Measurements from ENCODE around the gene ZFP36L1. TPM values are rescaled to one million over a fixed set of nuclear protein-coding genes. Genes with fewer than 3 reads are reported as not detected.

The ZFP36L1 gene
- polyA plus RNA-seq, 1 donor from 2014 or later: 0.48 TPM

DNA sequence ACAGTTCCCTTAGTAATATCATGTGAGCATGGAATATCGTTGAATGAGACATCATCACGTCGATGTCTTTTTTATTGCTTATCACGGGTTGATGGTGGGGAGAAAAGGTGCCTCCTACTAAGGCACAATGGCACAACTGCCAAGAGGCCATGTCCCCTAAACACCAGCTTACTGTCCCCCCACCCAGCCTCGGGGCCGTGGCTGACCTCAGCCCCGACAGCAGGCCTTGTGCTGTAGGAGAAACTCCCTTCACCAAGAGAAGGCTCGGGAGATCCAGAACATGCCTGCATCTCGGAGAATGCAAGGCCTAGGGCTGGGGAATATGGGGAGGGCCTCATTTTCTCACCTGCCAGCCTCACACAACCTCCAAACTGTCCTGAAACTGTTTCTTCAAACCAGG lies 22.8 kb downstream of the ZFP36L1 start:
- Histone ChIP-seq H3K4me2 (ENCODE audit: low read length) (no peak overlapping the region), H3K27ac (ENCODE audit: low read length) (no peak overlapping the region), H3K9me2 (ENCODE audit: insufficient read depth, low read length) (no peaks in the 10 kb centered on the region), H3F3A (ENCODE audit: insufficient read depth, low read length, poor library complexity, severe bottlenecking) (no peaks in the 10 kb centered on the region), H3K4me3 (ENCODE audit: low read length) (no peak overlapping the region), H3K36me3 (ENCODE audit: insufficient read depth, low read length) (no peaks in the 10 kb centered on the region), H2AFZ (ENCODE audit: low read depth, low read length) (no peak overlapping the region), H4K20me1 (ENCODE audit: insufficient read depth) (no peaks in the 10 kb centered on the region), H3K9ac (ENCODE audit: low read length) (no peak overlapping the region), H3K27me3 (ENCODE audit: insufficient read depth, low read depth, low read length) (no peaks in the 10 kb centered on the region), H3K9me3 (ENCODE audit: low read length) (no peaks in the 10 kb centered on the region), H3K79me2 (replicated peaks; ENCODE audit: insufficient read depth, low read length) (no peaks in the 10 kb centered on the region)
- TF ChIP-seq, protein P1, sequence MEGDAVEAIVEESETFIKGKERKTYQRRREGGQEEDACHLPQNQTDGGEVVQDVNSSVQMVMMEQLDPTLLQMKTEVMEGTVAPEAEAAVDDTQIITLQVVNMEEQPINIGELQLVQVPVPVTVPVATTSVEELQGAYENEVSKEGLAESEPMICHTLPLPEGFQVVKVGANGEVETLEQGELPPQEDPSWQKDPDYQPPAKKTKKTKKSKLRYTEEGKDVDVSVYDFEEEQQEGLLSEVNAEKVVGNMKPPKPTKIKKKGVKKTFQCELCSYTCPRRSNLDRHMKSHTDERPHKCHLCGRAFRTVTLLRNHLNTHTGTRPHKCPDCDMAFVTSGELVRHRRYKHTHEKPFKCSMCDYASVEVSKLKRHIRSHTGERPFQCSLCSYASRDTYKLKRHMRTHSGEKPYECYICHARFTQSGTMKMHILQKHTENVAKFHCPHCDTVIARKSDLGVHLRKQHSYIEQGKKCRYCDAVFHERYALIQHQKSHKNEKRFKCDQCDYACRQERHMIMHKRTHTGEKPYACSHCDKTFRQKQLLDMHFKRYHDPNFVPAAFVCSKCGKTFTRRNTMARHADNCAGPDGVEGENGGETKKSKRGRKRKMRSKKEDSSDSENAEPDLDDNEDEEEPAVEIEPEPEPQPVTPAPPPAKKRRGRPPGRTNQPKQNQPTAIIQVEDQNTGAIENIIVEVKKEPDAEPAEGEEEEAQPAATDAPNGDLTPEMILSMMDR (IDR thresholded peaks at IDR 0.05; ENCODE audit: poor library complexity, severe bottlenecking): no peak
- TF ChIP-seq TAF1 (IDR thresholded peaks at IDR 0.05; ENCODE audit: low read depth) (no peak), POLR2AphosphoS5 (IDR thresholded peaks at IDR 0.05) (no peak), SMC3 (conservative IDR thresholded peaks at IDR 0.05; ENCODE audit: poor library complexity) (no peak), RAD21 (conservative IDR thresholded peaks at IDR 0.05) (no peak), EZH2 (IDR thresholded peaks at IDR 0.05; ENCODE audit: borderline replicate concordance, insufficient read depth, low read length, poor library complexity, severe bottlenecking) (no peak), EP300 (conservative IDR thresholded peaks at IDR 0.05; ENCODE audit: poor library complexity, severe bottlenecking) (no peak), MXI1 (conservative IDR thresholded peaks at IDR 0.05; ENCODE audit: poor library complexity, severe bottlenecking) (no peak)
- TF ChIP-seq, protein P2, sequence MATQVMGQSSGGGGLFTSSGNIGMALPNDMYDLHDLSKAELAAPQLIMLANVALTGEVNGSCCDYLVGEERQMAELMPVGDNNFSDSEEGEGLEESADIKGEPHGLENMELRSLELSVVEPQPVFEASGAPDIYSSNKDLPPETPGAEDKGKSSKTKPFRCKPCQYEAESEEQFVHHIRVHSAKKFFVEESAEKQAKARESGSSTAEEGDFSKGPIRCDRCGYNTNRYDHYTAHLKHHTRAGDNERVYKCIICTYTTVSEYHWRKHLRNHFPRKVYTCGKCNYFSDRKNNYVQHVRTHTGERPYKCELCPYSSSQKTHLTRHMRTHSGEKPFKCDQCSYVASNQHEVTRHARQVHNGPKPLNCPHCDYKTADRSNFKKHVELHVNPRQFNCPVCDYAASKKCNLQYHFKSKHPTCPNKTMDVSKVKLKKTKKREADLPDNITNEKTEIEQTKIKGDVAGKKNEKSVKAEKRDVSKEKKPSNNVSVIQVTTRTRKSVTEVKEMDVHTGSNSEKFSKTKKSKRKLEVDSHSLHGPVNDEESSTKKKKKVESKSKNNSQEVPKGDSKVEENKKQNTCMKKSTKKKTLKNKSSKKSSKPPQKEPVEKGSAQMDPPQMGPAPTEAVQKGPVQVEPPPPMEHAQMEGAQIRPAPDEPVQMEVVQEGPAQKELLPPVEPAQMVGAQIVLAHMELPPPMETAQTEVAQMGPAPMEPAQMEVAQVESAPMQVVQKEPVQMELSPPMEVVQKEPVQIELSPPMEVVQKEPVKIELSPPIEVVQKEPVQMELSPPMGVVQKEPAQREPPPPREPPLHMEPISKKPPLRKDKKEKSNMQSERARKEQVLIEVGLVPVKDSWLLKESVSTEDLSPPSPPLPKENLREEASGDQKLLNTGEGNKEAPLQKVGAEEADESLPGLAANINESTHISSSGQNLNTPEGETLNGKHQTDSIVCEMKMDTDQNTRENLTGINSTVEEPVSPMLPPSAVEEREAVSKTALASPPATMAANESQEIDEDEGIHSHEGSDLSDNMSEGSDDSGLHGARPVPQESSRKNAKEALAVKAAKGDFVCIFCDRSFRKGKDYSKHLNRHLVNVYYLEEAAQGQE (IDR thresholded peaks at IDR 0.05; ENCODE audit: borderline replicate concordance): no peak

DNA sequence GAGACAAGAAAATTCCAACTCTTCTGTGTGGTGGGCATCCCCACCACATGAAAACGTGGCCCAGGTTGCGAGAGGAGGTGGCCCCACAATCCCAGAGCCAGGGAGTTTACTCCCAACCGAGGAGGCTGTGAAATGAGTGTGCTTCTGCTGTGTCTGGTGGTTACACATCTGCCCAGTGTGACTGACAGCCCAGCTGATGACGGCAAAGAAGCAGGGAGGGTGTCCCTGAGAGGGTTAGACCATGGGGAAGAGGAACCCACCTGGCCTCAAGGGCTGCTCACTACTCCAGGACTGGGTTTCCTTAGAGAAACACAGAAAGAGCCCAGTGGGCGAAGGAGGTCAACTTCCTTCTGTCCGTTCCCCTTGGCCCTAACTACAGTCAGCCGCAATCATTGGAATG lies 24.6 kb downstream of the ZFP36L1 start:
- TF ChIP-seq POLR2AphosphoS5 (IDR thresholded peaks at IDR 0.05) (no peak), EZH2 (IDR thresholded peaks at IDR 0.05; ENCODE audit: borderline replicate concordance, insufficient read depth, low read length, poor library complexity, severe bottlenecking) (no peak), SMC3 (conservative IDR thresholded peaks at IDR 0.05; ENCODE audit: poor library complexity) (no peak), EP300 (conservative IDR thresholded peaks at IDR 0.05; ENCODE audit: poor library complexity, severe bottlenecking) (no peak), MXI1 (conservative IDR thresholded peaks at IDR 0.05; ENCODE audit: poor library complexity, severe bottlenecking) (no peak), TAF1 (IDR thresholded peaks at IDR 0.05; ENCODE audit: low read depth) (no peak), RAD21 (conservative IDR thresholded peaks at IDR 0.05) (no peak)
- TF ChIP-seq, protein P1 (IDR thresholded peaks at IDR 0.05; ENCODE audit: poor library complexity, severe bottlenecking): no peak
- TF ChIP-seq, protein P2 (IDR thresholded peaks at IDR 0.05; ENCODE audit: borderline replicate concordance): no peak
- H2AFZ ChIP-seq (ENCODE audit: low read depth, low read length): no peak overlapping the region

More for the DNA sequence above, 24.6 kb downstream of the ZFP36L1 start:
- Histone ChIP-seq H3K27ac (ENCODE audit: low read length) (no peak overlapping the region), H3K79me2 (replicated peaks; ENCODE audit: insufficient read depth, low read length) (no peaks in the 10 kb centered on the region), H3K27me3 (ENCODE audit: insufficient read depth, low read depth, low read length) (no peaks in the 10 kb centered on the region), H4K20me1 (ENCODE audit: insufficient read depth) (no peaks in the 10 kb centered on the region), H3K4me3 (ENCODE audit: low read length) (no peak overlapping the region), H3K4me2 (ENCODE audit: low read length) (no peak overlapping the region), H3K9me3 (ENCODE audit: low read length) (no peaks in the 10 kb centered on the region), H3K36me3 (ENCODE audit: insufficient read depth, low read length) (no peaks in the 10 kb centered on the region), H3F3A (ENCODE audit: insufficient read depth, low read length, poor library complexity, severe bottlenecking) (no peaks in the 10 kb centered on the region), H3K9ac (ENCODE audit: low read length) (no peak overlapping the region), H3K9me2 (ENCODE audit: insufficient read depth, low read length) (no peaks in the 10 kb centered on the region)

All from neural cell (in vitro differentiated cells).